ENCODE results near the gene MAP3K8.

Gene MAP3K8

GRCh38 chr10:30495687-30496086 lies 61.7 kb downstream of the MAP3K8 start:
- Histone ChIP-seq H3K9me3 (ENCODE audit: control insufficient read depth, low read depth, low read length) (no peaks in the 10 kb centered on the region), H3K27me3 (ENCODE audit: control insufficient read depth, insufficient read depth, low read length) (no peaks in the 10 kb centered on the region), H3K4me3 (ENCODE audit: low read length) (no peak overlapping the region), H3K9ac (ENCODE audit: low read length) (no peak overlapping the region), H3K27ac (ENCODE audit: low read length) (no peak overlapping the region), H3K36me3 (ENCODE audit: control insufficient read depth, low read depth, low read length) (no peaks in the 10 kb centered on the region), H3K4me1 (ENCODE audit: control insufficient read depth, low read depth, low read length) (no peaks in the 10 kb centered on the region)

- H3K27ac ChIP-seq (ENCODE audit: low read length): no peak overlapping the region
- H3K9ac ChIP-seq (ENCODE audit: low read length): no peak overlapping the region
- H3K27me3 ChIP-seq (ENCODE audit: control insufficient read depth, insufficient read depth, low read length): no peaks in the 10 kb centered on the region
- peaks cover 12% of the 10 kb centered on the region for H3K4me1 ChIP-seq (ENCODE audit: control insufficient read depth, low read depth, low read length)
- H3K4me3 ChIP-seq (ENCODE audit: low read length): no peak overlapping the region
- no peaks in the 10 kb centered on the region for H3K9me3 ChIP-seq (ENCODE audit: control insufficient read depth, low read depth, low read length)
- H3K36me3 ChIP-seq (ENCODE audit: control insufficient read depth, low read depth, low read length): no peaks in the 10 kb centered on the region
Measured at GRCh38 chr10:30499816-30500215, 65.8 kb downstream of the MAP3K8 start.

- Histone ChIP-seq H3K27me3 (ENCODE audit: control insufficient read depth, insufficient read depth, low read length) (no peaks in the 10 kb centered on the region), H3K36me3 (ENCODE audit: control insufficient read depth, low read depth, low read length) (no peaks in the 10 kb centered on the region), H3K9ac (ENCODE audit: low read length) (no peak overlapping the region), H3K27ac (ENCODE audit: low read length) (no peak overlapping the region), H3K9me3 (ENCODE audit: control insufficient read depth, low read depth, low read length) (no peaks in the 10 kb centered on the region), H3K4me1 (ENCODE audit: control insufficient read depth, low read depth, low read length) (peaks cover 12% of the 10 kb centered on the region), H3K4me3 (ENCODE audit: low read length) (no peak overlapping the region)
Measured at GRCh38 chr10:30500534-30500933, 66.5 kb downstream of the MAP3K8 start.

- Histone ChIP-seq H3K9ac (ENCODE audit: low read length) (no peak overlapping the region), H3K4me1 (ENCODE audit: control insufficient read depth, low read depth, low read length) (peaks cover 12% of the 10 kb centered on the region), H3K27me3 (ENCODE audit: control insufficient read depth, insufficient read depth, low read length) (no peaks in the 10 kb centered on the region), H3K27ac (ENCODE audit: low read length) (no peak overlapping the region), H3K9me3 (ENCODE audit: control insufficient read depth, low read depth, low read length) (no peaks in the 10 kb centered on the region), H3K4me3 (ENCODE audit: low read length) (no peak overlapping the region), H3K36me3 (ENCODE audit: control insufficient read depth, low read depth, low read length) (no peaks in the 10 kb centered on the region)
Measured at GRCh38 chr10:30500963-30501504, 67.0 kb downstream of the MAP3K8 start.

- no peak overlapping the region for H3K4me3 ChIP-seq (ENCODE audit: low read length)
- no peaks in the 10 kb centered on the region for H3K9me3 ChIP-seq (ENCODE audit: control insufficient read depth, low read depth, low read length)
- no peak overlapping the region for H3K9ac ChIP-seq (ENCODE audit: low read length)
- H3K27ac ChIP-seq (ENCODE audit: low read length): no peak overlapping the region
- no peaks in the 10 kb centered on the region for H3K27me3 ChIP-seq (ENCODE audit: control insufficient read depth, insufficient read depth, low read length)
- peaks cover 12% of the 10 kb centered on the region for H3K4me1 ChIP-seq (ENCODE audit: control insufficient read depth, low read depth, low read length)
- no peaks in the 10 kb centered on the region for H3K36me3 ChIP-seq (ENCODE audit: control insufficient read depth, low read depth, low read length)
Measured at GRCh38 chr10:30502266-30503060, 68.5 kb downstream of the MAP3K8 start.

- no peaks in the 10 kb centered on the region for H3K36me3 ChIP-seq (ENCODE audit: control insufficient read depth, low read depth, low read length)
- H3K9ac ChIP-seq (ENCODE audit: low read length): no peak overlapping the region
- no peak overlapping the region for H3K27ac ChIP-seq (ENCODE audit: low read length)
- H3K9me3 ChIP-seq (ENCODE audit: control insufficient read depth, low read depth, low read length): no peaks in the 10 kb centered on the region
- no peaks in the 10 kb centered on the region for H3K27me3 ChIP-seq (ENCODE audit: control insufficient read depth, insufficient read depth, low read length)
- H3K4me3 ChIP-seq (ENCODE audit: low read length): no peak overlapping the region
- H3K4me1 ChIP-seq (ENCODE audit: control insufficient read depth, low read depth, low read length): peaks cover 12% of the 10 kb centered on the region
Measured at GRCh38 chr10:30503700-30504266, 69.8 kb downstream of the MAP3K8 start.

GRCh38 chr10:30505543-30506298 lies 71.7 kb downstream of the MAP3K8 start:
- Histone ChIP-seq H3K9ac (ENCODE audit: low read length) (no peak overlapping the region), H3K9me3 (ENCODE audit: control insufficient read depth, low read depth, low read length) (no peaks in the 10 kb centered on the region)

GRCh38 chr10:30509508-30509907 lies 75.5 kb downstream of the MAP3K8 start:
- Histone ChIP-seq H3K9ac (ENCODE audit: low read length) (no peak overlapping the region), H3K4me1 (ENCODE audit: control insufficient read depth, low read depth, low read length) (no peaks in the 10 kb centered on the region), H3K36me3 (ENCODE audit: control insufficient read depth, low read depth, low read length) (no peaks in the 10 kb centered on the region), H3K4me3 (ENCODE audit: low read length) (no peak overlapping the region), H3K27ac (ENCODE audit: low read length) (no peak overlapping the region), H3K9me3 (ENCODE audit: control insufficient read depth, low read depth, low read length) (no peaks in the 10 kb centered on the region), H3K27me3 (ENCODE audit: control insufficient read depth, insufficient read depth, low read length) (no peaks in the 10 kb centered on the region)

More at GRCh38 chr10:30505543-30506298, 71.7 kb downstream of the MAP3K8 start:
- H3K4me3 ChIP-seq (ENCODE audit: low read length): no peak overlapping the region
- H3K27ac ChIP-seq (ENCODE audit: low read length): no peak overlapping the region
- no peaks in the 10 kb centered on the region for H3K36me3 ChIP-seq (ENCODE audit: control insufficient read depth, low read depth, low read length)
- no peaks in the 10 kb centered on the region for H3K27me3 ChIP-seq (ENCODE audit: control insufficient read depth, insufficient read depth, low read length)
- peaks cover 12% of the 10 kb centered on the region for H3K4me1 ChIP-seq (ENCODE audit: control insufficient read depth, low read depth, low read length)

GRCh38 chr10:30510184-30510931 lies 76.4 kb downstream of the MAP3K8 start:
- Histone ChIP-seq H3K27ac (ENCODE audit: low read length) (no peak overlapping the region), H3K36me3 (ENCODE audit: control insufficient read depth, low read depth, low read length) (no peaks in the 10 kb centered on the region), H3K9ac (ENCODE audit: low read length) (no peak overlapping the region)

GRCh38 chr10:30510932-30511700 lies 77.1 kb downstream of the MAP3K8 start:
- no peaks in the 10 kb centered on the region for H3K36me3 ChIP-seq (ENCODE audit: control insufficient read depth, low read depth, low read length)
- no peaks in the 10 kb centered on the region for H3K4me1 ChIP-seq (ENCODE audit: control insufficient read depth, low read depth, low read length)
- no peak overlapping the region for H3K9ac ChIP-seq (ENCODE audit: low read length)
- H3K9me3 ChIP-seq (ENCODE audit: control insufficient read depth, low read depth, low read length): no peaks in the 10 kb centered on the region
- no peak overlapping the region for H3K4me3 ChIP-seq (ENCODE audit: low read length)
- H3K27me3 ChIP-seq (ENCODE audit: control insufficient read depth, insufficient read depth, low read length): no peaks in the 10 kb centered on the region
- no peak overlapping the region for H3K27ac ChIP-seq (ENCODE audit: low read length)

More at GRCh38 chr10:30510184-30510931, 76.4 kb downstream of the MAP3K8 start:
- H3K4me3 ChIP-seq (ENCODE audit: low read length): no peak overlapping the region
- no peaks in the 10 kb centered on the region for H3K27me3 ChIP-seq (ENCODE audit: control insufficient read depth, insufficient read depth, low read length)
- H3K4me1 ChIP-seq (ENCODE audit: control insufficient read depth, low read depth, low read length): no peaks in the 10 kb centered on the region
- H3K9me3 ChIP-seq (ENCODE audit: control insufficient read depth, low read depth, low read length): no peaks in the 10 kb centered on the region
